Type B pancreatic cell (in vitro differentiated cells): ENCODE data around the gene TAF1. TPM values are rescaled to one million over a fixed set of nuclear protein-coding genes. Genes with fewer than 3 reads are reported as not detected.
"Not testable (repeated sequence)": the region's sequence is repeated elsewhere in the genome, so short reads cannot be mapped to it uniquely, and the experiment has no call there.

ENCODE experiments used
- DNase-seq: peaks from one replicate; pipeline ENCODE4 v3.0.0; 2021; ENCODE audit warnings: mixed read lengths; ENCODE audit not compliant: unreplicated experiment; ENCODE audit errors: extremely low spot score
- H3K27ac Mint-ChIP-seq: 2 replicates; pipeline ENCODE4 v1.8.0; 2021; ENCODE audit warnings: mild to moderate bottlenecking, mixed read lengths
- H3K27me3 Mint-ChIP-seq: 2 replicates; pipeline ENCODE4 v1.8.0; 2021; ENCODE audit warnings: mixed read lengths
- H3K36me3 Mint-ChIP-seq: 2 replicates; pipeline ENCODE4 v1.8.0; 2021; ENCODE audit warnings: mixed read lengths
- H3K4me1 Mint-ChIP-seq: one replicate; pipeline ENCODE4 v1.8.0; 2021; ENCODE audit warnings: mixed read lengths; ENCODE audit not compliant: unreplicated experiment
- H3K4me3 Mint-ChIP-seq: 2 replicates; pipeline ENCODE4 v1.8.0; 2021; ENCODE audit warnings: mild to moderate bottlenecking, mixed read lengths
- H3K9me3 Mint-ChIP-seq: 2 replicates; pipeline ENCODE4 v1.8.0; 2021; ENCODE audit warnings: mixed read lengths
- CTCF ChIP-seq: fragments of 200-600 bp; sonication (generic); conservative IDR thresholded peaks from 2 replicates; pipeline ENCODE4 v1.5.0; 2021; ENCODE audit warnings: antibody characterized with exemption, mild to moderate bottlenecking
- total RNA-seq: library from RNA; stranded (reverse); gene quantifications from 2 replicates; pipeline ENCODE4 v1.2.1, GENCODE V29; 2021; ENCODE audit warnings: low replicate concordance

Gene TAF1
- total RNA-seq, 1 donor from 2014 or later: 34.8 TPM

GRCh38 chrX:71450433-71451106 lies 84.4 kb downstream of the TAF1 start:
- no peak for DNase-seq
- H3K4me1 Mint-ChIP-seq: no peaks in the 10 kb centered on the region
- TF ChIP-seq CTCF: no peak
- H3K27ac Mint-ChIP-seq: no peak overlapping the region
- H3K36me3 Mint-ChIP-seq: peaks cover 6% of the 10 kb centered on the region
- no peaks in the 10 kb centered on the region for H3K9me3 Mint-ChIP-seq
- H3K4me3 Mint-ChIP-seq: no peak overlapping the region
- H3K27me3 Mint-ChIP-seq: no peaks in the 10 kb centered on the region

- H3K27ac Mint-ChIP-seq, H3K27me3 Mint-ChIP-seq, H3K4me3 Mint-ChIP-seq, H3K9me3 Mint-ChIP-seq, H3K36me3 Mint-ChIP-seq, DNase-seq, H3K4me1 Mint-ChIP-seq: not testable (repeated sequence)
Observed at GRCh38 chrX:71451518-71451917, 85.4 kb downstream of the TAF1 start.

DNA sequence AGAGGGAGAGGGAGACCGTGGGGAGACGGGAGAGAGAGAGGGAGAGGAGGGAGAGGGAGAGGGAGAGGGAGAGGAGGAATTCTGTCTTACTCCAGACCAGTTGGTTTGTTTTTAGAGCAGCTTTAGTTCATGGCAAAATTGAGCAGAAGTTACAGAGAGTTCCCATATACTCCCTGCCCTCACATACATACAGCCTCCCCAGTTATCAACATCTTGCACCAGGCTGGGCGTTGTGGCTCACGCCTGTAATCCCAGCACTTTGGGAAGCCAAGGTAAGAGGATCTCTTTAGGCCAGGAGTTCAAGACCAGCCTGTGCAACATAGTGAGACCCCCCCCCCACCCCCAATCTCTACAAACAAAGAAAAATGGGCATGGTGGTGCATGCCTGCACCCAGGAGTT lies 86.9 kb downstream of the TAF1 start:
- TF ChIP-seq CTCF: no peak
- DNase-seq: no peak
- Mint-ChIP-seq H3K9me3 (no peaks in the 10 kb centered on the region), H3K27me3 (no peaks in the 10 kb centered on the region), H3K36me3 (peaks cover 11% of the 10 kb centered on the region), H3K4me3 (no peak overlapping the region), H3K27ac (no peak overlapping the region), H3K4me1 (no peaks in the 10 kb centered on the region)

DNA sequence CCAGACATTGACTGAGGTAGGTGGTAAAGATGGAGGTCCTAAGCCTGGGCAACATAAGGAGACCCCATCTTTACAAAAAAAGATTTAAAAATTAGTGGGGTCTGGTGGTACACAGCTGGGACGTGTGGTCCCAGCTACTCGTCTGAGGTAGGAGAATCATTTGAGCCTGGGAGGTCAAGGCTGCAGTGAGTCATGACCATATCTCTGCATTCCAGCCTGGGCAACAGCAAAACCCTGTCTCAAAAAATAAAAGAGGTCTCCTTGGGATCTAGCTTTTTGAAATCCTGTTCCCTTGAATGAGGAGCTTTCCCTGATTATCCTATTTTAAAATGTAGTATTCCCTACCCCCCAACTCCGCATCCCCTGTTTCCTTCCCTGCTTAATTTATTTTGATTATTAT lies 88.1 kb downstream of the TAF1 start:
- Mint-ChIP-seq H3K27me3 (no peaks in the 10 kb centered on the region), H3K4me1 (no peaks in the 10 kb centered on the region), H3K27ac (no peak overlapping the region), H3K9me3 (no peaks in the 10 kb centered on the region), H3K36me3 (peaks cover 16% of the 10 kb centered on the region), H3K4me3 (no peak overlapping the region)
- no peak for DNase-seq
- TF ChIP-seq CTCF: no peak

- Mint-ChIP-seq H3K36me3 (peaks cover 37% of the 10 kb centered on the region), H3K4me3 (no peak overlapping the region), H3K27me3 (no peaks in the 10 kb centered on the region), H3K4me1 (no peaks in the 10 kb centered on the region), H3K27ac (no peak overlapping the region), H3K9me3 (no peaks in the 10 kb centered on the region)
- TF ChIP-seq CTCF: no peak
- DNase-seq: no peak
Observed at GRCh38 chrX:71458866-71459265, 92.7 kb downstream of the TAF1 start.

DNA sequence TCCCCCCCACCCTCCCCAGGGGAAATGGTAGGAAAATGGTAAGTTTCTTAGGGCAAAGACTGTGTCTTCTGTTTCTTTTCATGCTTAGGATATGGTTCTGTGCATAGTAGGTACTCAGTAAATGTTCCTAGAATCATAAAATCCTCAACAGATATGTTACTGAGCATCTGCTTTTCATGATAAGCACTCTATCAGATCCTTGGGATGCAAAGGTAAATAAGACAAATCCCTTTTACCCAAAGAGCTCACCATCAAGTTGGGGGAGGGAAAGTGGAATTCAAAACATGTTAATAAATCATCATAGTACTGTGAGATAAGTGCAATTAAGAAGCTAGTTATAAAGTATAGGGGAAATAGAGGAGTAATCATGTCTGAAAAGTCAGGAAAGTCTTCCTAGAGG lies 98.8 kb downstream of the TAF1 start:
- H3K4me3 Mint-ChIP-seq: no peak overlapping the region
- no peak for TF ChIP-seq CTCF
- no peak overlapping the region for H3K27ac Mint-ChIP-seq
- H3K36me3 Mint-ChIP-seq: peaks cover 27% of the 10 kb centered on the region
- DNase-seq: no peak
- H3K9me3 Mint-ChIP-seq: no peaks in the 10 kb centered on the region
- no peaks in the 10 kb centered on the region for H3K4me1 Mint-ChIP-seq
- H3K27me3 Mint-ChIP-seq: no peaks in the 10 kb centered on the region
